Dendritic cell treated with granulocyte-macrophage colony-stimulating factor and Interleukin-4, amounts not matched to agents 40 ng/mL and 50 ng/mL, for 4 days (primary cell): ENCODE measurements around the gene REPS2.

Source experiments
- H3K27ac Mint-ChIP-seq: one replicate; pipeline ENCODE4 v1.8.0; 2022; ENCODE audit warnings: mild to moderate bottlenecking, mixed read lengths
- H3K27me3 Mint-ChIP-seq: one replicate; pipeline ENCODE4 v1.8.0; 2022; ENCODE audit warnings: mild to moderate bottlenecking, mixed read lengths
- H3K36me3 Mint-ChIP-seq: one replicate; pipeline ENCODE4 v1.8.0; 2022; ENCODE audit warnings: low read depth, mixed read lengths
- H3K4me1 Mint-ChIP-seq: one replicate; pipeline ENCODE4 v1.8.0; 2022; ENCODE audit warnings: low read depth, mixed read lengths
- H3K4me3 Mint-ChIP-seq: one replicate; pipeline ENCODE4 v1.8.0; 2022; ENCODE audit warnings: mild to moderate bottlenecking, moderate library complexity, mixed read lengths
- H3K9me3 Mint-ChIP-seq: one replicate; pipeline ENCODE4 v1.8.0; 2022; ENCODE audit warnings: mixed read lengths
- intact Hi-C: fragments of 100-400 bp; cut with micrococcal nuclease; formaldehyde crosslinking; loops from one replicate; pipeline ENCODE4 v1.15.0; 2022

The REPS2 gene

GRCh38 chrX:17164941-17165340, 218.5 kb downstream of the REPS2 start:
- Mint-ChIP-seq H3K4me3 (no peak overlapping the region), H3K27me3 (no peaks in the 10 kb centered on the region), H3K4me1 (peaks cover 6% of the 10 kb centered on the region), H3K27ac (no peak overlapping the region), H3K9me3 (peaks cover 27% of the 10 kb centered on the region), H3K36me3 (no peaks in the 10 kb centered on the region)
- intact Hi-C loops: no loop called here

- Mint-ChIP-seq H3K9me3 (peaks cover 16% of the 10 kb centered on the region), H3K4me1 (no peaks in the 10 kb centered on the region), H3K27ac (no peak overlapping the region)
These were observed 221.5 kb downstream of the REPS2 start for GRCh38 chrX:17167915-17168314.

GRCh38 chrX:17170973-17171372, 224.5 kb downstream of the REPS2 start:
- Mint-ChIP-seq H3K4me1 (no peaks in the 10 kb centered on the region), H3K4me3 (no peak overlapping the region), H3K9me3 (no peaks in the 10 kb centered on the region), H3K27ac (no peak overlapping the region), H3K36me3 (no peaks in the 10 kb centered on the region), H3K27me3 (no peaks in the 10 kb centered on the region)
- intact Hi-C loops: no loop called here

More at GRCh38 chrX:17167915-17168314, 221.5 kb downstream of the REPS2 start:
- H3K36me3 Mint-ChIP-seq: no peaks in the 10 kb centered on the region
- H3K27me3 Mint-ChIP-seq: no peaks in the 10 kb centered on the region
- intact Hi-C loops: no loop called here
- no peak overlapping the region for H3K4me3 Mint-ChIP-seq

GRCh38 chrX:17174671-17175070, 228.2 kb downstream of the REPS2 start:
- no peak overlapping the region for H3K4me3 Mint-ChIP-seq
- H3K9me3 Mint-ChIP-seq: no peaks in the 10 kb centered on the region
- H3K36me3 Mint-ChIP-seq: no peaks in the 10 kb centered on the region
- H3K27ac Mint-ChIP-seq: no peak overlapping the region
- H3K27me3 Mint-ChIP-seq: no peaks in the 10 kb centered on the region
- intact Hi-C loops: no loop called here
- H3K4me1 Mint-ChIP-seq: no peaks in the 10 kb centered on the region

GRCh38 chrX:17182317-17182716, 235.9 kb downstream of the REPS2 start:
- no peaks in the 10 kb centered on the region for H3K27me3 Mint-ChIP-seq
- H3K27ac Mint-ChIP-seq: no peak overlapping the region
- H3K36me3 Mint-ChIP-seq: no peaks in the 10 kb centered on the region
- H3K9me3 Mint-ChIP-seq: no peaks in the 10 kb centered on the region
- H3K4me3 Mint-ChIP-seq: no peak overlapping the region
- intact Hi-C loops: no loop called here
- H3K4me1 Mint-ChIP-seq: no peaks in the 10 kb centered on the region

GRCh38 chrX:17183566-17183965, 237.1 kb downstream of the REPS2 start:
- Mint-ChIP-seq H3K4me1 (no peaks in the 10 kb centered on the region), H3K4me3 (no peak overlapping the region), H3K36me3 (no peaks in the 10 kb centered on the region), H3K9me3 (no peaks in the 10 kb centered on the region), H3K27me3 (no peaks in the 10 kb centered on the region), H3K27ac (no peak overlapping the region)
- intact Hi-C loops: no loop called here

- Mint-ChIP-seq H3K36me3 (no peaks in the 10 kb centered on the region), H3K9me3 (no peaks in the 10 kb centered on the region), H3K27me3 (no peaks in the 10 kb centered on the region), H3K4me1 (no peaks in the 10 kb centered on the region), H3K27ac (no peak overlapping the region), H3K4me3 (no peak overlapping the region)
- intact Hi-C loops: no loop called here
These were observed 239.0 kb downstream of the REPS2 start for GRCh38 chrX:17185431-17185830.

- Mint-ChIP-seq H3K4me3 (no peak overlapping the region), H3K9me3 (no peaks in the 10 kb centered on the region), H3K4me1 (no peaks in the 10 kb centered on the region), H3K36me3 (no peaks in the 10 kb centered on the region), H3K27ac (no peak overlapping the region), H3K27me3 (no peaks in the 10 kb centered on the region)
- intact Hi-C loops: no loop called here
These were observed 240.8 kb downstream of the REPS2 start for GRCh38 chrX:17187136-17187756.

- Mint-ChIP-seq H3K4me1 (no peaks in the 10 kb centered on the region), H3K27ac (no peak overlapping the region), H3K27me3 (no peaks in the 10 kb centered on the region), H3K36me3 (no peaks in the 10 kb centered on the region), H3K9me3 (no peaks in the 10 kb centered on the region), H3K4me3 (no peak overlapping the region)
- intact Hi-C loops: no loop called here
These were observed 245.6 kb downstream of the REPS2 start for GRCh38 chrX:17192106-17192505.
